Measurements from ENCODE around the gene AK3.
"Not testable (repeated sequence)": the region's sequence is repeated elsewhere in the genome, so short reads cannot be mapped to it uniquely, and the experiment has no call there.

Gene AK3

DNA sequence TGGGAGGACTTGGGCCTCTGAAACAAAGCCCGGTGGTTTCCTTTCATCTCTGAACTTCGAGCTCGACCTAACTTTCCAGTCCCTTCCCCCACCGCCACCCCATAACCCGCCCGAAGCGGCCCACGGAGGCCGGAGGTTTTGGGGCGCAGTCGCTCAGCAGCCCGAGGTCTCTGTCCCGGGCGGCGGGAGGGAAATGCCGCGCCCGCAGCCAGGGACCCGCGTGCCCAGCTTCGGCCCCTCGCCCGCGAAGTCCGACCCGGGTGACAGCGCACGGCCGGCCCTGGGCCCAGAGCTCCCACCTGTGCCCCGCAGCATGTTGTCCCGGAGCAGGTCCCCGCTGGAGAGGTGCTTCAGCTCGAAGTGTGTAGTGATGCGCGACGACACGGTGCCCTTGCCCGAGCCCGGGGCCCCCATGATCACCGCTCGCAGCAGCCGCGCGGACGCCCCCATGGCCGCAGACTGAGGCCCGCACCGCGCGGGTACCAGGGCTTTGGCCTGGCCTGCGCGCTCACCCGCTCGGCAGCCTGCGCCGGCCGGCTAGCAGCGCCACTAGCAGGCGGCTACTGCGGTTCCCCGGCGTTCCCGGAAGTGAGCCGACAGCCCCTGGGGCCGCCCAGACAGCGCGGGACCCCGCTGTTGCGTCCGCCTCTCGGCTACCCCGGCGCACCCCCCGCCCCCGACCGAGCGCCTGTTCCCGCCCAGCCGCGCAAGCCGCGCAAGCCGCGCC, at the start of gene AK3:
TSS of gene AK3 (minus strand) at position 565 of the 727 bp plus-strand sequence. CDS start at position 450, 115 bp downstream.
- peak; percentile 86 for DNase-seq

DNA sequence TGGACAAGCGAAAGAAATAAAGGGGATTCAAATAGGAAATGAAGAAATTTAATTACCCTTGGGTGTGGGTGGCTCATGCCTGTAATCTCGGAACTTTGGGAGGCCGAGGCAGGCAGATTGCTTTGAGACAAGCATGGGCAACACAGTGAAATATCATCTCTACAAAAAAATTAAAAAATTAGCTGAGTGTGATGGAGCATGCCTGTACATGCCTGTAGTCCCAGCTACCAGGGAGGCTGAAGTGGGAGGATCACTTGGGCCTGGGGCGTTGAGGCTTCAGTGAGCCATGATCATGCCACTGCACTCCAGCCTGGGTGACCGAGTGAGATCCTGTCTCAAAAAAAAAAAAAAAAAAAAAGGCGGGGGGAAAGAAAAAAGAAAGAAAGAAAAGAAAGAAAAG, 47.7 kb upstream of the AK3 start:
- no peak for DNase-seq

DNA sequence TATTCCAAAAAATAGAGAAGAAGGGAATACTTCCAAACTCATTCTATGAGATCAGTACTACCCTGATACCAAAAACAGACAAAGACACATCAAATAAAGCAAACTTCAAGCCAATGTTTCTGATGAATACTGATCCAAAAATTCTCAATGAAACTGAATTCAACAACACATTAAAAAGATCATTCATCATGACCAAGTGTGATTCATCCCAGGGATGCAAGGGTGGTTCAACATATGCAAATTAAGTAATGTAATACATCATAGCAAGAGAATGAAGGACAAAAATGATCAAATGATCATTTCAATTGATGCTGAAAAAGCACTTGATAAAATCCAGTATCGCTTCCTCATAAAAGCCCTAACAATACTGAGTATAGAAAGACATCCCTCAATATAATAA, 46.9 kb upstream of the AK3 start:
- no peak for DNase-seq

DNA sequence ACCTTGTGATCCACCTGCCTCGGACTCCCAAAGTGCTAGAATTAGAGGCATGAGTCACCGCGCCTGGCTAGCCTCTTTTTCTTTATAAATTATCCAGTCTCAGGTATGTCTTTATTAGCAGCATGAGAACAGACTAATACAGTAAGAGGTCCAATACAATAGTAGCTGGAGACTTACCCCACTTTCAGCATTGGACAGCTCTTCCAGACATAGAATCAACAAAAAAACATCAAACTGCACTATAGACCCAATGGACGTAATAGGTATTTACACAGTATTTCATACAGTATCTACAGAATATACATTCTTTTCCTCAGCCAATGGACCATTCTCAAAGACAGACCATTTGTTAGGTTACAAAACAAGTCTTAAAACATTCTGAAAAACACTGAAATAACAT, 45.6 kb upstream of the AK3 start:
- no peak for DNase-seq

DNA sequence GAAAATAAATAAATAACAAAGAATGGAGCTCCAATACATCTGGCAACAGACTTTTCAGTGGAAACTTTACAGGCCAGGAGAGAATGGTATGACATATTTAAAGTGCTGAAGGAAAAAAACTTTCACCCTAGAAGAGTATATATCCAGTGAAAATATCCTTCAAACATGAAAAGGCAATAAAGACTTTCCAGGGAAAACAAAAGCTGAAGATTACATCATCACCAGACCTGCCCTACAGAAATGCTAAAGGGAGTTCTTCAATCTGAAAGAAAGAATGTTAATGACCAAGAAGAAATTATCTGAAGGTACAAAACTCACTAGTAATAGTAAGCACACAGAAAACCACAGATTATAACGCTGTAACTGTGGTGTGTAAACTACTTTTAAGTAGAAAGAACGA, 43.4 kb upstream of the AK3 start:
- no peak for DNase-seq

DNA sequence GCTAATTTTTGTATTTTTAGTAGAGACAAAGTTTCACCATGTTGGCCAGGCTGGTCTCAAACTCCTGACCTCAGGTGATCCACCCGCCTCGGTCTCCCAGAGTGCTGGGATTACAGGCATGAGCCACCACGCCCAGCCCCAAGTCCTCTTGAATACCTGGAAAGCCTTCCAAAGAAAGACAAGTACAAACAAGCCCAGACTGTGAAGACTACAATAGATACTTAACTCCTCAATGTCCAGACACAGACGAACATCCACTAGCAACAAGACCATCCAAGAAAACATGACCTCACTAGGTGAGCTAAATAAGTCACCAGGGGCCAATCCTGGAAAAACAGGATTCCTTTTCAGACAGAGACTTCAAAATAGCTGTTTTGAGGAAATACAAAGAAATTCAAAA, 42.2 kb upstream of the AK3 start:
- DNase-seq = not testable (repeated sequence)

DNA sequence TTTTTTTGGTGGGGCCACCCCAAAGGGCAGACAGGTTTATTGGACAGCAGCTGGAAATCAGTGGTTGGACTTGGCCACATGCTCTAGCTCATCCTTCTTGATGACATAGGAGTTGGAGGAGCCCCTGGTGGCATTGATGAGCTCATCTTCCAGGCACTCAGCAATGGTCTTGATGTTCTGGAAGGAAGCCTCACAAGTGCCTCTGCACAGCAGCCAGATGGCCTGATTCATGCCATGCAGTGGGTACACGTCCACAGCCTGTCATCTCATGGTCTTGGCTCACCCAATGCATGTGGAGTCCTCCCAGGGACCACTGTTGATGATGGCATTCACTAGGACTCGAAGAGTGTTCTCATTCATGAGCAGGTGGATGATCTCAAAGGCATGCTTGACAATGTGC, 40.4 kb upstream of the AK3 start:
- DNase-seq = no peak

DNA sequence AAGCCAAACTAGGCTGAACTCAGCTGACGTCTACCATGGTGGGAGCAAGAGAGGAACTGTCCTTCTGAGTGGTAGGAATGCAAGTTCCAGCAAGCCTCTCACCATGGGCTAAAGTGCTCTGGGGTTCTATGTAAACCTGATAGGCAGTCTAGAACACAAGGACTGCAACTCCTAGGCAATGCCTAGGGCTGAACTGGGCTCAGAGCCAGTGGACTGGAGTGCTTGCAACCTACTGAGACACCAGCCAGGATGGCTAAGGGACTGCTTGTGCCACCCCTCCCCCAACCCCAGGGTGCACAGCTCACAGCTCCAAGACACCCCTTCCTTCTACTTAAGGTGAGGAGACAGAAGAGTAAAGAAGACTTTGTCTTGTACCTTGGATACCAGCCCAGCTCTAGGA, 39.6 kb upstream of the AK3 start:
- DNase-seq = no peak

DNA sequence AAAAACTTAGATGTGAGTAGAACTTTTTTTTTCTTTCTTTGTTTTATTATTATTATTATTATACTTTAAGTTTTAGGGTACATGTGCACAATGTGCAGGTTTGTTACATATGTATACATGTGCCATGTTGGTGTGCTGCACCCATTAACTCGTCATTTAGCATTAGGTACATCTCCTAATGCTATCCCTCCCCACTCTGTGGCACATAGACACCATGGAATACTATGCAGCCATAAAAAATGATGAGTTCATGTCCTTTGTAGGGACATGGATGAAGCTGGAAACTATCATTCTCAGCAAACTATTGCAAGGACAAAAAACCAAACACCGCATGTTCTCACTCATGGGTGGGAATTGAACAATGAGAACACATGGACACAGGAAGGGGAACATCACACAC, 34.0 kb upstream of the AK3 start:
- not testable (repeated sequence) for DNase-seq

DNA sequence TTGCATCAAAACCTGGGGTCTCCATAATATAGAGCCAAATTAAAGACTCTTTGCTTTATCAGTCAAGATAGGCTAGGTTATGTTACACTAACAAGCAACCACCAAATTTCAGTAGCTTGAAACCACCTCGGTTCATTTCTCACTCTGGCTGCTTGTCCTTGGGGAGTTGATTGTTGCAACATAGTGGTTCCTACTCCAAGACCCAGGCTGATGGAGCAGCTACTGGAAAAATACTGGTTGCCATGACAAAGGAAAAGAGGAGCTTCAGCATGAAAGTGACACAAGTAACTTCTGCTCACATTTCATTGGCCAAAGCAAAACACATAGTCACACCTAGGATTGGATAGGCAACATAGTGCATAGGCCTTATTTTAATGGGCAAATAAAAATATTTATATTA, 33.2 kb upstream of the AK3 start:
- no peak for DNase-seq

DNA sequence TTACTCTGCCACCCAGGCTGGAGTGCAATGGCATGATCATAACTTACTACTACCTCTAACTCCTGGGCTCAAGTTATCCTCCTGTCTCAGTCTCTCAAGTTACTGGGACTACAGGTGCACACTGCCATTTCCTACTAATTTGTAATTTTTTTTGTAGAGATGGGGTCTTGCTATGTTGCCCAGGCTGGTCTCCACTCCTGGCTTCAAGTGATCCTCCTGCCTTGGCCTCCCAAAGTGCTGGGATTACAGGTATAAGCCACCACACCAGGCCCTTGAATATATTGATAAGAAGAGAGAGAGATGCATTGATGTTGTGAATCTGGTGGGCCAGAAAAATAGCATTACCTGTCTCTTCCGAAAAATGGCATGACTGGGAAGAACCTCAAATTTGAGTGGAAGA, 30.8 kb upstream of the AK3 start:
- no peak for DNase-seq

DNA sequence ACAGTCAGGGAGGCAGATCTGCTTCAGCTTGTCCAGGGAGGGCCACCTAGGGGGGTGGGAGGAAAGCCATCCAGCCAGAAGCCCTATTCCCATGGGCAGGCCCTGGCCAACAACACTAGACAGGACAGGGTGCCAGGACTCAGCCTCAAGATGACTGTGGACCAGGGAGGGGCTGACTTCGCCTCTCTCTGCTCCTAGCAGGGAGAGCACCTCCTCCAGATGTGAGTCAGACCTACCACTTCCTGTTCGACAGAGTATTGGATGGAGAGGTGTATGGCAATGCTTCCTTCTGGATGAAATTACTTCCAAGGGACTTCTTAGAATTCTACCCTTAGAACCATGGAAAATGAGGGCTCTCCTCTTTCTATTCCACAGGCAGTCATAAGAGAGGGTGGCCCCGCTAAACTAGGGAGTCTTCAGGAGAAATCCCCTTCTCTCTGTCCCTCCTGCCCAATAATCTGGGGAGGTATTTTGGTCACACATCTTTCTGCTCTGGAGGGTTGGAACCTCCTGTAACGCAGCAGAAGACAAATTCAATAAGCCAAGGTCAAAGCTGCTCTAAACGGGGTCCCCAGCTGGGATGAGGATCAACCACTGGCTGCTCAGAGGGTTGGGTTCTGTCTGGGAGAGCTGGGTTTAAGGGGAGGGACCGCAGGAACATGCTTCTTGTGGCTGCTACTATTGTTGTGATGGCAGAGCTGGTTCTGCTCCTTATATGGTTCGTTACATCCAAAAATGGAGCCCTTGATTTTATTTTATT, 28.5 kb upstream of the AK3 start:
- no peak for DNase-seq

DNA sequence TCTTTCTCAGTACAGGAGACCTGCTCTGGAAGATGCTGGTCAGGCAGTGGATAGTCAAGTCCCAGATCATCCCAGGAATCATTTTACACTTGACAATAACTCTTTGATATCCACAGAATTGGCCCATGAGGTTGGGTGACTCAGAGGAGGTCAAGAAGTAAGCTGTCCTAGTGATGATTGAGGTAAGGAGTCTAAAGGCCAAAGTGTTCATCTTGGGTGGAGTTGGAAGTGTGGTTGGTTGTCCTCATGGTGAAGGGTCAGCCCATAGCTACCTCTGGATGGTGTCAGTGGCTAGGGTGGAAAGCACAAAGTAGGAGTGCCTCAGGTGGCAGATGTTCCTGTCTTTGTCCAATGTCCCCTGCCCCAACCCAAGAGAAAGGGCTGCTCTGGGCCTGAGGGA, 27.7 kb upstream of the AK3 start:
- DNase-seq = no peak

DNA sequence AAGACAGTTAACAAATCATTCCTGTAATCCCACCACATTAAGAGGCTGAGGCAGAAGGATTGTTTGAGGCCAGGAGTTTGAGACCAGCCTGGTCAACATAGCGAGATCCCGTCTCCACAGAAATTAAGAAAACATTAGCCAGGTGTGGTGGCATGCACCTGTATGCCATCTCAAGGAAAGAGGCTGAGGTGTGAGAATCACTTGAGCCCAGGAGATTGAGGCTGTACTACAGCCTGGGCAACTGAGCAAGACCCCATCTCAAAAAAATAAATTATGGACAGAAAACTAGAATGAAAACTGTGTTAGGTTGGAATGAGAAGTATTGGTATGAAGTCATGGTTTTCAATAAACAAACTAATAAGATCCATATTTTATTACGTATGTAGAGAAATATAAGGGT, 23.0 kb upstream of the AK3 start:
- DNase-seq = no peak

DNA sequence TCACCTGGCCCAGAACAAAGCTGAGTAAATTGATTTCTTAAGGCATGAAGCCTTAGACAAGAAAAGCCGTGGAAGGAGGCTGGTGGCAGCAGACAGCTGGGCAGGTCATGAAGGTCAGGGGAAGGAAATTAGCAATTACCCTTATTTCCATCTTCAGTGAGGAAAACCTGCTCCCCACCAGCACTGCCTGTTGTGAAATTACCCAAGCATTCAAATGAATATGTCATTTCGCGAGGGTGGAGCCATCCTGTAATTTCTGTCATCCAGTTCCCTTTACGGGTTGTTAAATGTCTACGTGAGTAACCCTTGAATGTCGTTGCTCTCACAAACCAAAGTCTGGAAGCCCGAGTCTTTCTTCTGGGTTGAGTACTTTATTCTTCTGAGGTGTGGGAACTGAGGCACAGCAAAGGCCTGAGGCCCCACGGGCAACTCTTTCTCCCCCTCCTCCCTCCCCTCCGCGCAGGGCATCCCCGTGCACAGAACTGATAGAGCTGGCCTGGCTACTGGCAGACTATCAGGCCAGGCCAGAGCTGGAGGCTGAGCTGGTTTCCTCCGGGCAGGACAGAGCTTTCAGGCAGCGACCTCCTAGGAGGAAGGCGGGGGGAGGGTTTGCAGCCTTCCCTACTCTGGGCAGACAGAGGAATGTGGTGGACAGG, 22.0 kb upstream of the AK3 start:
- no peak for DNase-seq

DNA sequence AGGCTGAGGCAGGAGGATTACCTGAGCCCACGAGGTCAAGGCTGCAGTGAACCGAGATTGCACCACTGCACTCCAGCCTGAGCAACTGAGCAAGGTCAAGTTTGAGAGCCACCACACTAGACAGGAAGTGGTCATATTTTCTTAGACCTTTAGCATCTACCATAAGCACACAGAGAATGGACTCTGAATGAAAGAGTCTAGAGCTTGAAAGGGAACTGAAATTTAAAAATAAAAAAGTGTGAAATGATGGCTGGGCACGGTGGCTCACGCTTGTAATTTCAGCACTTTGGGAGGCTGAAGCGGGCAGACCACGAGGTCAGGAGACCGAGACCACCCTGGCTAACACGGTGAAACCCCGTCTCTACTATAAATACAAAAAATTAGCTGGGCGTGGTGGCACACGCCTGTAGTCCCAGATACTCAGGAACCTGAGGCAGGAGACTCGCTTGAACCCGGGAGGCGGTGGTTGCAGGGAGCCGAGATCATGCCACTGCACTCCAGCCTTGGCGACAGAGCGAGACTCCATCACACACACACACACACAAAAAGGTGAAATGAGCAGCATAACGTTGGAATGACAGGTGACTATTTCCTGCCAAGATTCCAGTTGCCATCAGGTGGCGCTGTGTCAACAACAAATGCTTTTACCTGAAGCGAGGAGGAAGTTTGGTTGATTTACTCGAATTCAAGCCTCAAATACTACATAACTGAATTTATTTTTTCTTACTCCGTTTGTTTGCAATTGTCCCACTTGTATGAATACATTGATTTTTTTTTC, 21.3 kb upstream of the AK3 start:
- DNase-seq = peak; percentile 80

DNA sequence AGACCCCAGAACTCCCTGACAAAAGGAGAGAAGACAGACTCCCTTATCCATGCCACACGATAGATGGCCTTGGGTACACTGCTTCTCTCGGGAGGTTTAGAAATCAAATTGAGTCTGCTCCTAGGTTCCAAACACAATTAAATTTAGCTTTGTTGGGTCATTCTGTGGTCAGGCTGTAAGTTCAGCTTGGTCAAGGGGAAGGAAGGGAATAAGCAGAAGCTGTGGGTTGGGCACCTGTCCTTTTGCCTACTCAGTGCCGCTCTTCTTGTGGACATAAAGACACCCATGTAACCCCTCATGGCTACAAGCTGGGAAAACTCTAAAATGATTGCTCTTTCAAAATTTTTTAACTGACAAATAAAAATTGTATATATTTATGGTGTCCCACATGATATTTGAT, 19.1 kb upstream of the AK3 start:
- DNase-seq = no peak

DNA sequence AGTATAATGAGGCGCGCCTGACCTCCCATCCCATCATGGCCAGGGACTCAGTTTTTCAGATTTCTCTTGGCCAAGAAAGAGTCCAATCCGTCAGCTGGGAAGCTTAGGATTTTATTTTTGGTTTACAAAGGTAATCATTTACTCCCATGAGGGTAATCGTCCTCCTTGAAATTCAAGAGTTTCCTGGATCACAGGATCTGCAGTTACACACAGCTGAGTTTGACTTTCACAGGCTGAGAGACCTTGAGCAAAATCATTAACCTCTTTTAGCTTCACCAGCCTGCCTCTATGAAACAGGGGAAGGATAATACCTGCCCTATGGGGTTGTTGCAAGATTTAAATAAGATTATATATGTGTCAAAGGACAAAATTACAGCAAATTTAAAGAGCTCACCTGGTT, 15.4 kb upstream of the AK3 start:
- no peak for DNase-seq

DNA sequence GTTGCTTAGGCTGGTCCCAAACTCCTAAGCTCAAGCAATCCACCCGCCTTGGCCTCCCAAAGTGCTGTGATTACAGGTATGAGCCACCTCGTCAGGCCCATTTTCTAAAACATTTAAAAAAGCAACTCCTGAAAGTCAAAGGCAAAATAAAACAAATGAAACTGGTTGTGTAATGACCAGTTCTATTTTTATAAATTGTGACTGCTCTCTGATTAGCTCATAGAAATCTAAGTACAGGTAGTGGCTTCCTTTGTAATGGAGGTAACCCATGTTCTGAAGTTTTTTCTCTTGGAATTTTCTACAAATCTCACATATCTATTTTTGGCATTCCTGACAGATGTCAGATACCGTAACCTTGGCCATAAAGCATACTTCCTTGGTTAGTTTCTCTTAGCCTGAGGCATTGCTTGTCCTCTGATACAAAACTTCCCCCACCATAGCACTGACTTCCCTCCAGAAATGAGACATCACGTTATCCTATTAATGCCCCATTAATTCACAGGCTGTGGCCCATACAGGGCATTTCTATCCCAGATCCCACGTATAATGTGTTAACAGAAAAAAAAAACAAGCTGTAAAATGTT, 14.1 kb upstream of the AK3 start:
- no peak for DNase-seq

DNA sequence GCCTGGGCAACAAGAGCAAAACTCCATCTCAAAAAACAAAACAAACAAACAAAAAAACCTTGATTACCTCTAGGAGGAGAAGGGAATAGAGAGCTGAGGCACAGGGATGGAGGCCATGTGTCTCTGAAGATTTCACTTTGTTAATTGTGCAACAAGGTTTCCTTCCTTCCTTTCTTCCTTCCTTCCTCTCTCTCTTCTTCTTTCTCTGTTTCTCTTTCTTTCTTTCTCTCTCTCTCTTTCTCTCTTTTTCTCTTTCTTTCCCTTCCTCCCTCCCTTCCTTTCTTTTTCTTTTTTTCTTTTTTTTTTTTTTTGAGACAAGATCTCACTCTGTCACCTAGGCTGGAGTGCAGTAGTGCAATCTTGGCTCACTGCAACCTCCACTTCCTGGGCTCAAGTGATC, 13.5 kb upstream of the AK3 start:
- DNase-seq = not testable (repeated sequence)

DNA sequence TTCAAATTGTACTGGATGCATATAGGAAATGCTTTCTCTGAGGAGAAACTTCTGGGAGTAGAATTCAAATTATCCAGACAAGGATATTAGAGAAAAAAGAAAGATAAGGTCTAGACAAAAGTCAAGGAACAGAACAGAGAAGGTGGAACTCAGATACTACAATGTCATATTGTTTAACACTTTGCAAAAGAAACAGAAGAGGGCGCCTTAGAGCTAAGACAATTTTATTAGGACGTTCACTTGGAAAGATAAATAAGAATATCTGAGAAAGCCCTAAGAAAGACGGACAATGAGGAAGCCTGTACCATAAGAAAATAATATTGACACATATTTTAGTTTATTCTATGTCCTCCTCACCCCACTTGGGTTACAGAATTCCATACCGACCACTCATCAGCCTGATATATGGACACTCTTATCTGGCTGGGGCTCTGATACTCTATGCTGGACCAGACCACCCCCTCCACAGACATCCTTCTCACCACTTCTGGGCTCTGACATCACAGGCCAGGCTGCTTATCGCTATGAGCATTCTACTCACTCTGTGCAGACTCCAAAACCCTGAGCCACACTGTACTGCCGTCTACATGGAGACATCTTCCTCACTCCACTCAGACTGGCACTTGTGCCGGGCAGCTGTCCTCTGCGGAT, 9.1 kb upstream of the AK3 start:
- DNase-seq = no peak

DNA sequence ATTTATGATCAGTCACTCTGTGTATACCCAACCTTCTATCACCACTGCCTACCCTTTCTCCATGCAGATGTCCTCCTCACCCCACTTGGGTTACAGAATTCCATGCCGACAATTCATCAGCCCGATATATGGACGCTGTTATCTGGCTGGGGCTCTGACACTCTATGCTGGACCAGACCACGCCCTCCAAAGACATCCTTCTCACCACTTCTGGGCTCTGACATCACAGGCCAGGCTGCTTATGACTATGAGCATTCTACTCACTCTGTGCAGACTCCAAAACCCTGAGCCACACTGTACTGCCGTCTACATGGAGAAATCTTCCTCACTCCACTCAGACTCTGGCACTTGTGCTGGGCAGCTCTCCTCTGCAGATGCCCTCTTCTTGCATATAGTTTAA, 7.6 kb upstream of the AK3 start:
- DNase-seq = no peak

All from activated gamma-delta T cell treated with Interleukin-2 at 50 U/mL for 16 hours (primary cell).